COR-L47 (cell line): ENCODE data around the gene NFAT5.
"Not testable (repeated sequence)": the region's sequence is repeated elsewhere in the genome, so short reads cannot be mapped to it uniquely, and the experiment has no call there.

ENCODE experiments used
- DNase-seq: peaks from one replicate; lab custom pipeline; 2025; lab: John Stamatoyannopoulos, UW

The NFAT5 gene

GRCh38 chr16:69637206-69637865 is 71.6 kb downstream of the NFAT5 start:
- DNase-seq: not testable (repeated sequence)

- DNase-seq: not testable (repeated sequence)
Observed at GRCh38 chr16:69643997-69644396, 78.2 kb downstream of the NFAT5 start.

GRCh38 chr16:69644790-69645189 is 79.0 kb downstream of the NFAT5 start:
- DNase-seq: no peak

GRCh38 chr16:69647020-69647419 is 81.3 kb downstream of the NFAT5 start:
- DNase-seq: no peak

- DNase-seq: no peak
Observed at GRCh38 chr16:69651217-69651616, 85.5 kb downstream of the NFAT5 start.

GRCh38 chr16:69654280-69654931 is 88.6 kb downstream of the NFAT5 start:
- no peak for DNase-seq

- DNase-seq: no peak
Observed at GRCh38 chr16:69660166-69660565, 94.4 kb downstream of the NFAT5 start.

GRCh38 chr16:69662901-69663300 is 97.1 kb downstream of the NFAT5 start:
- no peak for DNase-seq

GRCh38 chr16:69663846-69664245 is 98.1 kb downstream of the NFAT5 start:
- DNase-seq: no peak

- DNase-seq: no peak
Observed at GRCh38 chr16:69669577-69669976, 103.8 kb downstream of the NFAT5 start.

- DNase-seq: no peak
Observed at GRCh38 chr16:69672315-69672997, 106.7 kb downstream of the NFAT5 start.

- no peak for DNase-seq
Observed at GRCh38 chr16:69672998-69673713, 107.4 kb downstream of the NFAT5 start.

GRCh38 chr16:69680358-69680757 is 114.6 kb downstream of the NFAT5 start:
- no peak for DNase-seq

- DNase-seq: no peak
Observed at GRCh38 chr16:69688589-69688988, 122.8 kb downstream of the NFAT5 start.

- DNase-seq: no peak
Observed at GRCh38 chr16:69691980-69692911, 126.5 kb downstream of the NFAT5 start.

GRCh38 chr16:69693916-69694315 is 128.2 kb downstream of the NFAT5 start:
- DNase-seq: no peak

GRCh38 chr16:69698404-69698803 is 132.6 kb downstream of the NFAT5 start:
- no peak for DNase-seq

GRCh38 chr16:69699915-69700314 is 134.1 kb downstream of the NFAT5 start:
- no peak for DNase-seq

- DNase-seq: no peak
Observed at GRCh38 chr16:69701452-69701851, 135.7 kb downstream of the NFAT5 start.

GRCh38 chr16:69701866-69702265 is 136.1 kb downstream of the NFAT5 start:
- DNase-seq: no peak

- no peak for DNase-seq
Observed at GRCh38 chr16:69703638-69704037, 137.9 kb downstream of the NFAT5 start.
